Stimulated activated CD4-positive, alpha-beta T cell treated with anti-CD3 and anti-CD28 coated beads, TNF-alpha, amount 100 ng/mL, for 48 hours (primary cell): Measurements from ENCODE around the gene SGF29.
"Not testable (repeated sequence)": the region's sequence is repeated elsewhere in the genome, so short reads cannot be mapped to it uniquely, and the experiment has no call there.

Source experiments
- DNase-seq, 3 donors: peaks; one replicate each; pipeline ENCODE4 v3.0.0-alpha.2; 2020; ENCODE audit warnings: low read depth in 3 of 3

Gene SGF29

DNA sequence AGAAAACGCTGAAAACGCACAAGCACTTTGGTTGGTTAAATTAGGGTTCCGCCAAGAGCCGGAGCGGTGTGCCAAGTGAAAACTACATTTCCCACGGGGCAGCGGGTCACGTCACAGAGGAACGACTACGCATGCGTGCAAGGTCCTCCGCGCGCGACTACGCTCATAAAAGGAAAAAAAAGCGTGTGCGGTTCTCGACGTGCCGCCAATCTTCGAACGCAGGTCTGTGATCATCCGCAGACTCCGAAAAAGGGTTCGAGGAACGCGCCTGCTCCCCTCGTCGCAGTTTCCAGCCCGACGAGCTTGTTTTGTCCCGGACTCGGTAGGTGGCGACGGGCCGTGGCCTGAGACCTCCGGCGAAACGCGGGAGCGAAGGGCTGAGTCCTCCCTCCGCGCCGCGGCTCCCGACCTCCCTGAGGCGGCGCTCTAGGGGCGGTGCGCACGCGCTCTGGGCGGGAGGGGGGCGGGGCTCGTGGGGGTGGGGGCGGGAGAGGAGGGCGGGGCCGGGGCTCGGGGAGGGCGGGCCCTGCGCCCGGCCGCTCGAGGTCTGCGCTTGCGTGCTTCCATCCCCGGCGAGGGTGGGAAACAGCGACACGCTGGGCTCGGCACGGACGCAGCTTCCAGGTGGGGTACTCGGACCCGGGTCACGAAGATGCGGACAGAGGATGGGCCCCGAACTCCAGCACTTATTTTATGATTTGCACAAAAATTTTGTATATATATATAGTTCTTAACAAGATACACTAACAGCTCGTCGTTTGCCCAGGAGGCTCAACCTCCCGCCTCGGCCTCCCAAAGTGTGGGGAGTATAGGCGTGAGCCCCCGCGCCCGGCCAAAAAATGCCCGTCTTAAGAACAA lies at the start of gene SGF29:
Gene SGF29 (plus strand): TSS at position 145 of the 858 bp plus-strand sequence. CDS start 27,150 bp downstream, outside the sequence.
- DNase-seq: peak; percentile 88 to 90 (median 89)

DNA sequence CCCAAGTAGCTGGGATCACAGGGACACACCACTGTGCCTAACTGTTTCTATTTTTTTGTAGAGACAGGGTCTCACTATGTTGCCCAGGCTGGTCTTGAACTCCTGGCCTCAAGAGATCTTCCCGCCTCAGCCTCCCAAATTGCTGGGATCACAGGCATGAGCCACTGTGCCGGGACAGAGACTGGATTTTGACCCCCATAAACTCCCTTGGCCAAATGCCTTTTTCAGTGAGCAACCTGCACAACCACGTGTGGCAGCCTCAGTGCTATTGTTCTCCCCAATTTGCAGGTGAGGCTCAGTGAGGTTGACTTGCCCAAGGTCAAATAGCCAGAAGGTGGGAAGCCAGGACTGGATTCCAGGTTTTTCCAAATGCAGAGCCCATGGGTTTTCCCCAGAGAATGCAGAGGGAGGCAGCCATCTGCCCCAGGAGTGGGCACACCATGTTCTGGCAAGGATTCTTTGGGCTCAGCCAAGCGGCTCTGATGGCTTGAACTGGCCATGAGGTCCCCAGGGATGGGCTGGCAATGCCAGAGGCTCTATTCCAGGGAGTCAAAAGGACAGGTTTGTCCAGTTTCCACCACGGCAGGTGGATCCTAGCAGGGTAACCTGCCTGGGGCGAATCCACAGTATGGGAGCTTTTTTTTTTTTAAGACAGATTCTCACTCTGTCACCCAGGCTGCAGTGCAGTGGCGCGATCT lies 48.9 kb upstream of the SGF29 start:
- DNase-seq: no peak

- no peak for DNase-seq
Measured at GRCh38 chr16:28505489-28506137, 48.1 kb upstream of the SGF29 start.

- no peak for DNase-seq
Measured at GRCh38 chr16:28511031-28511430, 42.7 kb upstream of the SGF29 start.

DNA sequence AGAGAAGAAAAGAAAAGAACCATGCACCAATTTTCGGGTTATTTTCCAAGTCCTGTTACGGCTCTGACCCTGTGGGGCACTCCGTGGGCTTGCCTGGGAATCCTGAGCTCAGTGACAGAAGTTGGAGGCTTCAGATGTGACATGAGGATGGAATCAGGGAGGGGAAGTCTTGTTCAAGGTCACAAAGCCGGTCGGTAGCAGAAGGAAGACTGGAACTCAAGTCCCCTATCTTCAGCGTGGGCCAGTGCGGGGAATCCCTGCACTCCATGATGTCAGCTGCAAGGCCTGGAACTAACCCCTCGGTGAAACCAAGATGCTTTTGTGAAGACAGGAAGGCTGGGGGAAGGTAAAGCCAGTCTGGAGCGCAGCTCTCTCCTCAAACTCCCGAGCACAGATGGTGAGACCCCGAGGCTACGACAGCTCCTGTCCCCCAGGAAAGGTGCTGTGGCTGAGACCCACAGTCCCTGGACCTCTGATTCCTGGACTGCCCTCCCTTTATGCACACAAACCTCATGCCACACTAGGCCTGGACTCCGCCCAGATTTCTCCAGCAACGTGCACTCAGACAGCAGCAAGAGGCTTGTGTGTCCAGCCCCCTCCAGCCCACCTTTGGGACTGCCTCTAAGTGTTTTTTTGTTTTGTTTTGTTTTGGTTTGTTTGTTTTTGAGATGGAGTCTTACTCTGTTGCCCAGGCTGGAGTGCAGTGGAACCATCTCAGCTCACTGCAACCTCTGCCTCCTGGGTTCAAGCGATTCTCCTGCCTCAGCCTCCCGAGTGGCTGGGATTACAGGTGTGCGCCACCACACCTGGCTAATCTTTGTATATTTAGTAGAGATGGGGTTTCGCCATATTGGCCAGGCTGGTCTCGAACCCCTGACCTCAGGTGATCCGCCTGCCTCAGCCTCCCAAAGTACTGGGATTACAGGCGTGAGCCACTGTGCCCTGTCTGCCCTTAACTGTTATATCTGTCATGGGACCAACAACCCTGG lies 41.6 kb upstream of the SGF29 start:
- no peak for DNase-seq

- DNase-seq: no peak
Measured at GRCh38 chr16:28513484-28514181, 40.1 kb upstream of the SGF29 start.

DNA sequence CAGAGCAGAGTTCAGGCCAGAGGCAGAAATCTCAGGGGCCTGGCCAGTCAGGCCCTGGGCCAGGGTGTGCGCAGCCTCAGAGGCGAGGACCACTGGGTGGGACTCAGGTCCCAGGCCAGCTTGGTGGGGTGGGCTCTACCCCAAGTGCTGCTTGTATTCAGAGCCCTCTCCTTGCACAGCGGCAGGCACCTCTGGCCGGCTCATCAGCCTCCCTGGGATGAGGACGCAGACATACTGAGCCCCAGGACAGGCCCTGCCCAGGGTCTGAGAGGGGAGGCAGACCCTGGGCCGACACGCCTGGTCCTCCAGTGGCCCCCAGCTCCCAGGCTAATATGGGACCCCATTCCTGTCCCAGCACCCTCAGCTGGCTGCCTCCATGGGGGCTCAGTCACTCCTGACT lies 39.5 kb upstream of the SGF29 start:
- no peak for DNase-seq

GRCh38 chr16:28520672-28521071 lies 33.0 kb upstream of the SGF29 start:
- DNase-seq: no peak

DNA sequence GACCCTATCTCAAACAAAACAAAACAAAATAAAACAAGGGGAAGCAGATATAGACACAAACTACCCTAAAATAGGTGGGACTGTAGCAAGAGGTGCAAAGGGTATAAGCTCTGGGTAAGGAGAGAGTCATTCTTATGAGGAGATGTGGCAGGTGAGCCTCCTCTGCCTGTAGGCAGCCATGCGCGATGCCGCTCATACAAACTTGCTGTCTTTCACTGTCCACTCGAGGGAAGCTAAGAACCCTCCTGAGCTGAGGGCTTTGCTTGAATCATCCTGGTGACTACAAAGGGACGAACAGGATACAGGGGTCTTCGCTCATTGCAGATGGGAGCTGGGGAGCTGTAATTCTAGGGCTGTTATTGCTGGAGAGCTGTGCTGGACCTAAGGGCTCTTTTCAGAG lies 32.3 kb upstream of the SGF29 start:
- no peak for DNase-seq

DNA sequence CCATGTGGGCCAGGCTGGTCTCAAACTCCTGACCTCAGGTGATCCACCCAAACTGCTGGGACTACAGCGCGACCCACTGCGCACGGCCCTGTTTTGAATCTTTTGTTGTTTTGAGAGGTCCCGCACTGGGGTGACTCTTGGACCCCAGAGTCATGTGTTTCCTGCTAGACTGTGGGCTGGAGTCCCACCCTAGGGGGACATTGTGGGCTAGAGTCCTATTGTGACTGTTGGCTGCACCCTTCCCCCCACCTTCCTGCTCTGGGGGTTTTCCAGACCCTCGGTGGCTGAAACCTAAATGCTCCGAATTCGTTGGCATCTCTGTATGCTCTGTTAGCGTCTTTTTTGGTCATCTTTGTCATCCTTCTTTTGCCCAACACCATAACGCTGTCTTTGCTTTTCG lies 30.9 kb upstream of the SGF29 start:
- no peak for DNase-seq

DNA sequence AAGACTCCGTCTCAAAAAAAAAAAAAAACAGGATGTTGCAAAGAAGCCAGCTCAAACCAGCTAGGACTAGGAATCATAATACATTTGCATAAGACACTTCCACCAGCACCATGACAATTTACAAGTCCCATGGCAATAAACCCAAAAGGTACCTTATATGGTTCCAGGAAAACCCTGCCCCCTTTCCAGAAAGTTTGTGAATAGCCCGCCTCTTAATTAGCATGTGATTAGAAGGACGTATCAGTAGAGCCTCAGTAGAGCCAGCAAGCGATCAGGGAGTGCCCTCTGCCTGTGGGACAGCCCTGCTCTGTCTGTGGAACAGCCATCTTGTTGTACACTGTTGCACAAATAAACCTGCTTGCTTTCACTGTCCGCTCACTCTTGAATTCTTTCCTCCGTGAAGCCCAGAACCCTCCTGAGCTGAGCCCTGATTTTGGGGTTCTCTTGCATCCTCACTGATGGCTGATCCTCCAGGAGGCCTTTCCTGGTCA lies 29.0 kb upstream of the SGF29 start:
- no peak for DNase-seq

- DNase-seq: no peak
Measured at GRCh38 chr16:28526201-28527099, 27.3 kb upstream of the SGF29 start.

- not testable (repeated sequence) for DNase-seq
Measured at GRCh38 chr16:28527100-28527785, 26.5 kb upstream of the SGF29 start.

DNA sequence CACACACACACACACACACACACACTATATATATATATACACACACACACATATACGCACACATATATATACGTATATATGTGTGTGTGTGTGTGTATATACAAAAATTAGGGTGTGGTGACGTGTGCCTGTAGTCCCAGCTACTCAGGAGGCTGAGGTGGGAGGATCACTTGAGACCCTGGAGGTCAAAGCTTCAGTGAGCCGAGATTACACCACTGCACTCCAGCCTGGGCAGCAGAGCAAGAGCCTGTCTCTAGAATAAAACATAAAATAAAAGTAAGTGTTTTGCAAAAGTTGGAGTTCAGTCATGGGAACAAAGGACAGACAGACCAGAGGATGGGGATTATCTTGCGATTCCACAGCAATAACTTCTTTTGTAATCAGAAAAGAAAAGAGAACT lies 25.7 kb upstream of the SGF29 start:
- DNase-seq: no peak

DNA sequence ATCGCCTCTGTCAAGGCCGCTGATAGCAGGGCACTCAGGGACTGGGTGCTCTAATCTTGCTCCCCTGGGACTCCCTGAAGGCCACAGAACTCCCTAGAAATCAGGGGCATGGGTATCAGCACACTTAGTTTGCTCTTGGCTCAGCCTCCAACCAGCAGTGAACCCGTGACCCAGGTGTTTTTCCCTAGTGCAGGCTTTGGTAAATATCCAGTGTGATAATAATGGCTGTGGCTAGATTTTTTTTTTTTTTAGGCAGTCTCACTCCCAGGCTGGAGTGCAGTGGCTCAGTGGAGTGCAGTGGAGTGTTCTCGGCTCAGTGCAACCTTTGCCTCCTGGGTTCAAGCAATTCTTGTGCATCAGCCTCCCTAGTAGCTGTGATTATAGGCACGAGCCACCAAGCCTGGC lies 25.3 kb upstream of the SGF29 start:
- no peak for DNase-seq

DNA sequence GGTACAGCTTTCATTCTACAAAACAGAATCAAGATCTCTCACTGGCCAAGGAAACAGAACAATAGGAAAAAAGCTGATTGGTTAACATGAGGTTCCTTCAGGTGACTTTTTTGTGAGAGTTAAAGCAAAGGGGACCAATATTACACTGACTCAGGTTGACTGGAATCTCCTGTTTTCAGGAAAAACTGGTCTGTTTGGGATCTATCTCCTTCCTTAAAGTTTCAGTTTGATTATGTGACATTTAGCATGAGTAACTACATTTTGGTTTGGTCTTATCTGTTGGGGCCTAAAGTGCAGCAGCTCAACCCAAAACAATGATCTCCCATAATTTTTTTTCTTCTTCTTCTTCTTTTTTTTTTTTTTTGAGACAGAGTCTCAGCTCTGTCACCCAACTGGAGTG lies 24.6 kb upstream of the SGF29 start:
- DNase-seq: no peak

DNA sequence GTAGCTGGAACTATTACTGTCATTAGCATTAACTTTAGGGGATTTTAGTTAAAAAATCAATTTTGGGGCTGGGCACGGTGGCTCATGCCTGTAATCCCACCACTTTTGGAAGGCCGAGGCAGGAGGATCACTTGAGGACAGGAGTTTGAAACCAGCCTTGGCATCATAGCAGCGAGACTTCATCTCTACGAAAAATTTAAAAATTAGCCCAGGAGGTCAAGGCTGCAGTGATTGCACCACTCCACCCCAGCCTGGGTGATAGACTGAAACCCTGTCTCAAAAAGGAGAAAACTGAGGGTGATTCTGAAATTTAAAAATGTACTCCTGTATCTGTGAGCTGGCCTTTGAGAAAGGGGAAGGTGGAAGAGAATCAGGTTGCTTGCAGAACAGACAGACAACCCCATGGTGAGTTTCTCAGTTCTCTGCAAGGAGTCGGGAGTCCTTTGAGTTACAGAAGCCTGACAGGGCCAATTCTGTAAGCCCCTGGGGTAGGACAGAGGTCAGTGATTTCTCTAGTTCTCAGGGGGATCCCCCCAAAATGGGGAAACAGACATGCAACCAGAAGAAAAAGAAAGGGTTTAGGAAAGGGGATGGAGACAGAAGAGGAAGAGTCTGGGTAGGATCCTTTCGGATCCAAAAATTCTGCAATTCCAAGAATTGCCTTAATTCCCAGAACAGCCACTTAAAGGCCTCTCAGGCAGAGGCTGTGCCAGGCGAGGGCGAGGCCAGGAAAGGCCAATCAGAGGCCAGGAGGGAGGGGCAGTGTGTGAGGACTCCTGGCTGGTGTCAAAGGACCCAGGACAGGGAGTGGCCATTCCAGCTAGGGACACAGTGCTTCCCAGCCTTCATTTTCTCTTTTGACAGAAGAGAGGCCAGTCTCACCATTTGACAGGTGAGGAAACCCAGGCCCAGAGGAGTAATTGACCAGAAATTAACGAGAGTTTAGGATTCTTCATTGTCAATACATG lies 21.7 kb upstream of the SGF29 start:
- no peak for DNase-seq
